Mammary epithelial cell (primary cell): ENCODE results near the gene BICDL1.

ENCODE experiments used
- EZH2 ChIP-seq: IDR thresholded peaks from 2 replicates; pipeline ENCODE4 v1.6.1; 2012; ENCODE audit warnings: low read length, inconsistent platforms, borderline replicate concordance
- TF ChIP-seq, protein P1 (sequence below), 2 donors: IDR thresholded peaks in 1 of 2; conservative IDR thresholded peaks in 1 of 2; 2 replicates each; pipeline ENCODE4 v1.5.1; 2011 to 2012; ENCODE audit warnings: inconsistent platforms in 2 of 2, low read length in 2 of 2, mild to moderate bottlenecking in 2 of 2, control low read depth in 1 of 2, low read depth in 1 of 2; ENCODE audit not compliant: insufficient read depth in 1 of 2; ENCODE audit errors: extremely low read depth in 1 of 2

DNA sequence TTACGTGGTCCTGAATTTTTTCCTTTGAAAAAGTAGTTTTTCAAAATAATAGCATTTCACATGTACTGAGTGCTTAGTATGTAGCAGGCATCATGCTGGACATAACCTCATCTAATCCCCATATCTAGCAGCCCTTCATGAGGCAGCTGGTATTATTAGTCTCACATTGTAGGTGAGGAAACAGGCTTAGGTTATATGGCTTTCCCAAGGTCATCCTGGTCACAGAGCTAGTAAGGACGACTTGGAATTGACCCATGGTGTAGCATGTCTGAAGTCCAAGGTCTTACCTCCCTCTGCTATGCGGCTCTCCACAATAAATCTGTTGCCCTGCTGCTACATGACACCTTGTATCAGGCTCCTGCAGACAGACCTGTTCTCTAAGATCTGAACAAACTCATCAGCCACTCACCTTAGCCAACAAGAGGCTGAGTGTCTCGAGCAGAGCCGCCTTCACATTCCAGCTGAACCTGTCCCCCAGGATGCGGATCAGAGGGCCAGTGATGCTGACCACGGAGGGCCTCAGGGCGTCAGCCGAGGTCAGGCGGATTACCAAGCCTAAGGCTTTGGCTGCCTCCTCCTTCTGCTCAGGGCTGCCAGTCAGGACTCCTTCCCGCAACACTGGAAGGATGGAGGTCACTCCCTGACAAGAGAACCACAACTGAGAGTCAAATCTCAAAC is 147.2 kb downstream of the BICDL1 start:
- TF ChIP-seq, protein P1, sequence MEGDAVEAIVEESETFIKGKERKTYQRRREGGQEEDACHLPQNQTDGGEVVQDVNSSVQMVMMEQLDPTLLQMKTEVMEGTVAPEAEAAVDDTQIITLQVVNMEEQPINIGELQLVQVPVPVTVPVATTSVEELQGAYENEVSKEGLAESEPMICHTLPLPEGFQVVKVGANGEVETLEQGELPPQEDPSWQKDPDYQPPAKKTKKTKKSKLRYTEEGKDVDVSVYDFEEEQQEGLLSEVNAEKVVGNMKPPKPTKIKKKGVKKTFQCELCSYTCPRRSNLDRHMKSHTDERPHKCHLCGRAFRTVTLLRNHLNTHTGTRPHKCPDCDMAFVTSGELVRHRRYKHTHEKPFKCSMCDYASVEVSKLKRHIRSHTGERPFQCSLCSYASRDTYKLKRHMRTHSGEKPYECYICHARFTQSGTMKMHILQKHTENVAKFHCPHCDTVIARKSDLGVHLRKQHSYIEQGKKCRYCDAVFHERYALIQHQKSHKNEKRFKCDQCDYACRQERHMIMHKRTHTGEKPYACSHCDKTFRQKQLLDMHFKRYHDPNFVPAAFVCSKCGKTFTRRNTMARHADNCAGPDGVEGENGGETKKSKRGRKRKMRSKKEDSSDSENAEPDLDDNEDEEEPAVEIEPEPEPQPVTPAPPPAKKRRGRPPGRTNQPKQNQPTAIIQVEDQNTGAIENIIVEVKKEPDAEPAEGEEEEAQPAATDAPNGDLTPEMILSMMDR (conservative IDR thresholded peaks at IDR 0.05 in 1 of 2, IDR thresholded peaks at IDR 0.05 in 1 of 2; ENCODE audit: extremely low read depth in 1 of 2, insufficient read depth in 1 of 2, low read depth in 1 of 2, low read length in 2 of 2) = no peak
- no peak for TF ChIP-seq EZH2
